ENCODE results near the gene PRRC2C. TPM values are rescaled to one million over a fixed set of nuclear protein-coding genes. Genes with fewer than 3 reads are reported as not detected.

Gene PRRC2C
- total RNA-seq, 1 experiment from 2014 or later, result 267 TPM

DNA sequence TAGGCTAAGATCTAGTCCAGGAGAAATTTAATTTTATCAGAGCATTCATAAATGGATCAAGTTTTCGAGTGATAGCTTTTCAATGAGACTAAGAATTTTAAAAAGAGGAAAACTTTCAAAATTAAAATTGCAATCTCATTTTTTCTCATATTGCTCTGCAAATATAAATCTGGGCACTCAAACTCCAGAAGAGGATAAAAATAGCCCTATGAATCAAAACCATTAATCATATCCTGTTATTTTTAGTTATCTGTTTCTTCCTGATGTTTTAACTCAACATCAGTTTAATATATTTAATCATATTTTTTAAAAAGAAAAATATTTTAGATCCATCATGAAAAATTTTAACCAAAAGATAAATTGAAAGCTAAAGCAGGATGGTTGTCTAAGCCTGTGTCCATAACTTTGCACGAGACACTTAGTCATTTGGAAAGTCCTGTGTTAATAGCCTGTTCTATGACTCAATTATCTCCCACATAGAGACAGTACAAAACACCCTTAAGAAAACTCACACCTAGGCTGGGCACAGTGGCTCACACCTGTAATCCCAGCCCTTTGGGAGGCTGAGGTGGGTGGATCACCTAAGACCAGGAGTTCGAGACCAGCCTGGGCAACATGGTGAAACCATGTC lies 17.1 kb upstream of the PRRC2C start:
- H2BK15ac ChIP-seq (ENCODE audit: low read depth, low read length), result no peak overlapping the region
- H3K4me1 ChIP-seq (ENCODE audit: insufficient read depth, low read length), result no peaks in the 10 kb centered on the region
- Mint-ChIP-seq H3K36me3 (ENCODE audit: insufficient read depth in 1 of 3, low read depth in 3 of 3) (no peaks in the 10 kb centered on the region), H3K4me3 (no peak overlapping the region), H3K4me1 (no peaks in the 10 kb centered on the region), H3K27ac (no peak overlapping the region), H3K9me3 (peaks cover 2 to 5% of the 10 kb centered on the region in 2 experiments; a peak in 3 of 5 replicates), H3K27me3 (ENCODE audit: low read depth) (no peaks in the 10 kb centered on the region; the same call in 1 of the 2 replicates)
- no peak overlapping the region for H2BK20ac ChIP-seq (ENCODE audit: low read depth, low read length, poor library complexity, severe bottlenecking)
- no peaks in the 10 kb centered on the region for H3K23me2 ChIP-seq (ENCODE audit: insufficient read length, low read depth, low read length, poor library complexity, severe bottlenecking)
- H4K91ac ChIP-seq (ENCODE audit: insufficient read length, low read depth, low read length), result no peak overlapping the region
- H3K23ac ChIP-seq (ENCODE audit: insufficient read length, low read depth, low read length), result no peak overlapping the region
- no peak overlapping the region for H2BK120ac ChIP-seq (ENCODE audit: low read depth, low read length, poor library complexity, severe bottlenecking)
- no peak overlapping the region for H4K5ac ChIP-seq (ENCODE audit: insufficient read length, low read depth, low read length)
- no peak overlapping the region for H3K18ac ChIP-seq (ENCODE audit: insufficient read length, low read depth, low read length)
- no peak overlapping the region for H3K4ac ChIP-seq (ENCODE audit: low read depth, low read length)
- no CpG with 5 or more reads among the region's 3 CpGs for WGBS (ENCODE audit: extremely low coverage, insufficient read length, low lambda C conversion rate)
- no peak overlapping the region for H3K9ac ChIP-seq (ENCODE audit: extremely low read depth, insufficient read length, low read length)
- no peaks in the 10 kb centered on the region for H3K79me2 ChIP-seq (ENCODE audit: insufficient read depth, low read length)
- no peak overlapping the region for H2BK12ac ChIP-seq (ENCODE audit: insufficient read length, low read depth, low read length)
- H4K20me1 ChIP-seq (ENCODE audit: control insufficient read depth, insufficient read depth, insufficient read length), result no peaks in the 10 kb centered on the region
- no peak overlapping the region for H2AK5ac ChIP-seq (ENCODE audit: insufficient read length, low read length)
- H4K8ac ChIP-seq (replicated peaks; ENCODE audit: insufficient read length, low read depth, low read length), result no peak overlapping the region
- no peak overlapping the region for H3K56ac ChIP-seq (ENCODE audit: insufficient read length, low read depth, low read length)
- no peak overlapping the region for H3K14ac ChIP-seq (ENCODE audit: insufficient read depth, low read length)
- no peak overlapping the region for H3K27ac ChIP-seq (ENCODE audit: insufficient read length, low read depth, low read length)
- H3T11ph ChIP-seq (ENCODE audit: low read length), result no peak overlapping the region
- no peak overlapping the region for H2AFZ ChIP-seq (ENCODE audit: low read length)
- H3K79me1 ChIP-seq (ENCODE audit: insufficient read depth, low read depth, low read length, poor library complexity, severe bottlenecking), result no peaks in the 10 kb centered on the region
- DNase-seq, result no peak
- no peak overlapping the region for H3K4me2 ChIP-seq (ENCODE audit: insufficient read depth, insufficient read length, low read length)
- H3K9me3 ChIP-seq (ENCODE audit: control insufficient read depth, low read depth, low read length), result no peaks in the 10 kb centered on the region
- TF ChIP-seq, protein P1, sequence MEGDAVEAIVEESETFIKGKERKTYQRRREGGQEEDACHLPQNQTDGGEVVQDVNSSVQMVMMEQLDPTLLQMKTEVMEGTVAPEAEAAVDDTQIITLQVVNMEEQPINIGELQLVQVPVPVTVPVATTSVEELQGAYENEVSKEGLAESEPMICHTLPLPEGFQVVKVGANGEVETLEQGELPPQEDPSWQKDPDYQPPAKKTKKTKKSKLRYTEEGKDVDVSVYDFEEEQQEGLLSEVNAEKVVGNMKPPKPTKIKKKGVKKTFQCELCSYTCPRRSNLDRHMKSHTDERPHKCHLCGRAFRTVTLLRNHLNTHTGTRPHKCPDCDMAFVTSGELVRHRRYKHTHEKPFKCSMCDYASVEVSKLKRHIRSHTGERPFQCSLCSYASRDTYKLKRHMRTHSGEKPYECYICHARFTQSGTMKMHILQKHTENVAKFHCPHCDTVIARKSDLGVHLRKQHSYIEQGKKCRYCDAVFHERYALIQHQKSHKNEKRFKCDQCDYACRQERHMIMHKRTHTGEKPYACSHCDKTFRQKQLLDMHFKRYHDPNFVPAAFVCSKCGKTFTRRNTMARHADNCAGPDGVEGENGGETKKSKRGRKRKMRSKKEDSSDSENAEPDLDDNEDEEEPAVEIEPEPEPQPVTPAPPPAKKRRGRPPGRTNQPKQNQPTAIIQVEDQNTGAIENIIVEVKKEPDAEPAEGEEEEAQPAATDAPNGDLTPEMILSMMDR (conservative IDR thresholded peaks at IDR 0.05), result no peak
- H3K27me3 ChIP-seq (ENCODE audit: insufficient read depth, low read length), result no peaks in the 10 kb centered on the region
- no peak overlapping the region for H2BK5ac ChIP-seq (ENCODE audit: insufficient read length, low read length)
